Activated CD8-positive, alpha-beta memory T cell treated with anti-CD3 and anti-CD28 coated beads, Interleukin-2, amount 50 U/mL, for 48 hours (primary cell): ENCODE data around the gene POC1B.

Experiments
- DNase-seq: peaks from one replicate; pipeline ENCODE4 v3.0.0-alpha.2; 2020

The POC1B gene

GRCh38 chr12:89379839-89380467 lies 145.9 kb downstream of the POC1B start:
- DNase-seq = no peak

GRCh38 chr12:89379148-89379838 lies 146.6 kb downstream of the POC1B start:
- DNase-seq = no peak

GRCh38 chr12:89376844-89377243 lies 149.0 kb downstream of the POC1B start:
- no peak for DNase-seq

GRCh38 chr12:89376202-89376529 lies 149.7 kb downstream of the POC1B start:
- DNase-seq = no peak

- no peak for DNase-seq
Observed at GRCh38 chr12:89373763-89374572, 151.9 kb downstream of the POC1B start.

DNA sequence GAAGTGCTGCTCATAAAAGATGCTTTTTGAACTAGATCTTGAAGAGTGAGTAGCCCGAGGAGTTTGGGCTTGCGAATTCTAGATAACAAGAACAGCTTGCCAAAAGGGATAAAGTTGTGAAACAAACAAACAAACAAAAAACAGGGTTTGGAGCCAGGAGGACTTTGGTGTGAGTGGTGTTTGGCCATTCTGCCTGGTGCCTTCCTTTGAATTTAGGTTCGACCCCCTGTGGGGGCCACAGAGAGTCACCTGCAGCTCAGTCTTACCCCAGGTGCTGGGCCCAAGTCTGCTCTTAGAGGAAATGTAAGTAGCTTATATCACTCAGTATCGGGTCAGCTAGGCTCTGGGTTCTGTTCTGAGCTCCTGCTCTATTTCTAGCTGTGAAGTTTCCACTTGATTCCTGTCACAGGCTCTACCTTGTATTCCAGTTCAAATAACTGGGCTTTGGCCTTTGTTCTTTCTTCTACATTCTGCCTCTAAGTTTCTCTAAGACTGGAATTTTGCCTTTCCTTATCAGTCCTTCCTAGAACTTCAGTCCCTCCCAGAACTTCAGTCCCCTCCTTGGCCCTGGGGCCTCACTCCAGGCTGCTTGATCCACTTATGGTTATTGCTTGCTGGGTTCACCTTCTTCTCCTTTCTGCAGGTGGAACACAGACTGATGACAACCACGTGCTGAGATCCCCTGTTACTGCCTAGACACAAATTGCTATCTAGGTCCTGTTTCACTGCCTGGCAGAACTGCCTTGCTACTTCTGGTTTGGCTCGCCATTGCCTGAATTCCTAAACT lies 153.1 kb downstream of the POC1B start:
- no peak for DNase-seq

GRCh38 chr12:89370850-89371249 lies 155.0 kb downstream of the POC1B start:
- DNase-seq = no peak

GRCh38 chr12:89370421-89370831 lies 155.4 kb downstream of the POC1B start:
- DNase-seq = no peak
